A549 (cell line): ENCODE data around the gene UBAC2. TPM values are rescaled to one million over a fixed set of nuclear protein-coding genes. Genes with fewer than 3 reads are reported as not detected.

Experiments used
- ATAC-seq, 2 experiments: fragments of 200-7000 bp in 1 of 2; fragments of >200 bp in 1 of 2; cut with Nextera tagmentation in 1 of 2; cut with Tn5 transposase in 1 of 2; 3 replicates each; pipeline versions ENCODE4 v1.8.0 to v1.9.1; 2018 to 2020; ENCODE audit warnings: mild to moderate bottlenecking in 1 of 2, moderate library complexity in 1 of 2
- CTCF ChIA-PET: fragments of 300-600 bp; sonication (Branson Sonifier 250); formaldehyde crosslinking; extraction: SDS; loops from one replicate; lab custom pipeline; 2021; ENCODE audit warnings: antibody characterized with exemption, inconsistent platforms; lab: Yijun Ruan, JAX
- POLR2A ChIA-PET: fragments of 350-600 bp; formaldehyde crosslinking; extraction: SDS; loops from one replicate; lab custom pipeline; 2021; ENCODE audit warnings: antibody characterized with exemption, inconsistent platforms; lab: Yijun Ruan, JAX
- DNase-seq, 2 experiments: peaks; one replicate each; pipeline versions ENCODE4 v3.0.0 to v3.0.0-alpha.2; 2011 to 2016; ENCODE audit warnings: low read depth in 1 of 2, low spot score in 1 of 2
- FAIRE-seq: peaks from 2 replicates; lab custom pipeline; 2011; peaks lifted over from hg19 to GRCh38; lab: Jason Lieb, UNC
- H3K27ac ChIP-seq, 2 experiments: fragments of >200 bp; sonication (Bioruptor Twin); formaldehyde crosslinking; 3 replicates each; pipeline ENCODE4 v1.5.1; 2016 to 2017
- H3K4me1 ChIP-seq: fragments of >200 bp; sonication (Bioruptor Twin); formaldehyde crosslinking; 3 replicates; pipeline ENCODE4 v1.6.1; 2016
- H3K4me2 ChIP-seq: fragments of >200 bp; sonication (Bioruptor Twin); formaldehyde crosslinking; 3 replicates; pipeline ENCODE4 v1.6.1; 2016
- H3K4me3 ChIP-seq: fragments of >200 bp; sonication (Bioruptor Twin); formaldehyde crosslinking; 3 replicates; pipeline ENCODE4 v1.5.1; 2016
- H3K9me3 ChIP-seq: fragments of >200 bp; sonication (Bioruptor Twin); formaldehyde crosslinking; 3 replicates; pipeline ENCODE4 v1.6.1; 2016
- CBX8 ChIP-seq: fragments of 200-600 bp; sonication (generic); IDR thresholded peaks from 2 replicates; pipeline ENCODE4 v1.6.1; 2016
- CEBPB ChIP-seq, 2 experiments: fragments of >200 bp in 1 of 2; sonication (Bioruptor Twin) in 1 of 2; formaldehyde crosslinking in 1 of 2; IDR thresholded peaks; 2 replicates each; pipeline ENCODE4 v1.6.1; 2012 to 2016
- CHD2 ChIP-seq: fragments of 150-350 bp; IDR thresholded peaks from 2 replicates; pipeline ENCODE4 v1.6.1; 2014; ENCODE audit warnings: low read length; ENCODE audit not compliant: partially characterized antibody
- ESRRA ChIP-seq: fragments of 150-350 bp; IDR thresholded peaks from 2 replicates; pipeline ENCODE4 v1.6.1; 2014; ENCODE audit warnings: mild to moderate bottlenecking, low read length, borderline replicate concordance
- FOSB ChIP-seq: fragments of 250-450 bp; sonication (Bioruptor Pico); IDR thresholded peaks from 2 replicates; pipeline ENCODE4 v1.5.0; 2020; ENCODE audit warnings: mild to moderate bottlenecking, moderate library complexity
- FOSL2 ChIP-seq, 2 experiments: fragments of 450-650 bp in 1 of 2; fragments of >200 bp in 1 of 2; sonication (Bioruptor Twin) in 1 of 2; formaldehyde crosslinking; IDR thresholded peaks; 2 replicates each; pipeline versions ENCODE4 v1.5.0 to v1.6.1; 2016 to 2020; ENCODE audit warnings: mild to moderate bottlenecking in 1 of 2, moderate library complexity in 1 of 2
- FOXS1 ChIP-seq: fragments of 250-450 bp; sonication (Bioruptor Pico); IDR thresholded peaks from 2 replicates; pipeline ENCODE4 v1.5.0; 2020; ENCODE audit warnings: mild to moderate bottlenecking, moderate library complexity
- GATA3 ChIP-seq: IDR thresholded peaks from 2 replicates; pipeline ENCODE4 v1.6.1; 2012; ENCODE audit warnings: borderline replicate concordance
- HDAC2 ChIP-seq: fragments of 200-600 bp; sonication (generic); IDR thresholded peaks from 2 replicates; pipeline ENCODE4 v1.6.1; 2016
- HOXB13 ChIP-seq: fragments of 250-450 bp; sonication (Bioruptor Pico); IDR thresholded peaks from 2 replicates; pipeline ENCODE4 v1.5.0; 2020; ENCODE audit warnings: low read depth, mild to moderate bottlenecking, moderate library complexity
- HOXB5 ChIP-seq: fragments of 250-450 bp; sonication (Bioruptor Pico); IDR thresholded peaks from 2 replicates; pipeline ENCODE4 v1.5.0; 2020; ENCODE audit warnings: mild to moderate bottlenecking, moderate library complexity
- JUN ChIP-seq, 2 experiments: fragments of >200 bp; sonication (Bioruptor Twin); formaldehyde crosslinking; IDR thresholded peaks; 2 replicates in 1 of 2; 3 replicates in 1 of 2; pipeline ENCODE4 v1.6.1; 2016 to 2017
- MAZ ChIP-seq: fragments of 150-350 bp; IDR thresholded peaks from 2 replicates; pipeline ENCODE4 v1.6.1; 2014; ENCODE audit warnings: antibody characterized with exemption, low read depth, low read length, borderline replicate concordance
- NPAS2 ChIP-seq: fragments of 250-450 bp; sonication (Bioruptor Pico); IDR thresholded peaks from 2 replicates; pipeline ENCODE4 v1.8.0; 2022; ENCODE audit warnings: mild to moderate bottlenecking, moderate library complexity, borderline replicate concordance
- PHF8 ChIP-seq: fragments of 200-600 bp; sonication (generic); IDR thresholded peaks from 2 replicates; pipeline ENCODE4 v1.6.1; 2016; ENCODE audit warnings: low read depth, mild to moderate bottlenecking, antibody characterized with exemption, moderate library complexity, borderline replicate concordance
- RCOR1 ChIP-seq: fragments of 150-350 bp; IDR thresholded peaks from 2 replicates; pipeline ENCODE4 v1.6.1; 2014; ENCODE audit warnings: antibody characterized with exemption, low read length, low read depth
- REST ChIP-seq: fragments of 200-600 bp; sonication (generic); IDR thresholded peaks from 2 replicates; pipeline ENCODE4 v1.6.1; 2016; ENCODE audit warnings: antibody characterized with exemption, mild to moderate bottlenecking, moderate library complexity
- RNF2 ChIP-seq: fragments of 200-600 bp; sonication (generic); IDR thresholded peaks from 2 replicates; pipeline ENCODE4 v1.6.1; 2016; ENCODE audit warnings: low read depth, mild to moderate bottlenecking, antibody characterized with exemption, moderate library complexity, borderline replicate concordance
- TFCP2L1 ChIP-seq: fragments of 250-450 bp; sonication (Bioruptor Pico); IDR thresholded peaks from 2 replicates; pipeline ENCODE4 v1.5.0; 2021; ENCODE audit warnings: mild to moderate bottlenecking
- TP53 ChIP-seq: fragments of 250-450 bp; sonication (Bioruptor Pico); IDR thresholded peaks from 2 replicates; pipeline ENCODE4 v1.5.0; 2021; ENCODE audit warnings: mild to moderate bottlenecking, moderate library complexity
- ZC3H11A ChIP-seq: fragments of 450-650 bp; IDR thresholded peaks from 2 replicates; pipeline ENCODE4 v1.6.1; 2014; ENCODE audit warnings: antibody characterized with exemption, mild to moderate bottlenecking
- ZFP36 ChIP-seq: fragments of 450-650 bp; IDR thresholded peaks from 2 replicates; pipeline ENCODE4 v1.6.1; 2014; ENCODE audit warnings: borderline replicate concordance; ENCODE audit not compliant: partially characterized antibody
- ZNF302 ChIP-seq: fragments of 250-450 bp; sonication (Bioruptor Pico); IDR thresholded peaks from 2 replicates; pipeline ENCODE4 v1.9.0; 2021; ENCODE audit warnings: inconsistent platforms, mild to moderate bottlenecking, moderate library complexity
- WGBS: methylation state at CpG from one replicate; pipeline ENCODE4 v1.1.6; 2017; ENCODE audit errors: missing lambda C conversion rate; 5-methylcytosine and 5-hydroxymethylcytosine counted together
- polyA plus RNA-seq, 4 experiments: library from polyadenylated mRNA; depleted of rRNA in 3 of 4; stranded (reverse); fragments of >200 nt; fragmentation: RNase III in 1 of 4; extraction: RNeasy Plus Mini Kit Qiagen cat#74134 plus additional on column Dnase treatment in 1 of 4; gene quantifications; 2 replicates in 3 of 4; 3 replicates in 1 of 4; pipeline ENCODE4 v1.2.3, GENCODE V29; 2011 to 2017
- TF ChIP-seq, protein P1 (sequence below): fragments of >200 bp; sonication (Bioruptor Twin); formaldehyde crosslinking; IDR thresholded peaks from 2 replicates; pipeline ENCODE4 v1.6.1; 2016
- TF ChIP-seq, protein P2 (sequence below): fragments of 150-350 bp; IDR thresholded peaks from 2 replicates; pipeline ENCODE4 v1.6.1; 2014; ENCODE audit warnings: low read depth, mild to moderate bottlenecking, low read length

UBAC2 gene
- polyA plus RNA-seq, 2 of the 4 experiments (the other 2 are of a cell fraction), result 61.6 to 103 TPM

DNA sequence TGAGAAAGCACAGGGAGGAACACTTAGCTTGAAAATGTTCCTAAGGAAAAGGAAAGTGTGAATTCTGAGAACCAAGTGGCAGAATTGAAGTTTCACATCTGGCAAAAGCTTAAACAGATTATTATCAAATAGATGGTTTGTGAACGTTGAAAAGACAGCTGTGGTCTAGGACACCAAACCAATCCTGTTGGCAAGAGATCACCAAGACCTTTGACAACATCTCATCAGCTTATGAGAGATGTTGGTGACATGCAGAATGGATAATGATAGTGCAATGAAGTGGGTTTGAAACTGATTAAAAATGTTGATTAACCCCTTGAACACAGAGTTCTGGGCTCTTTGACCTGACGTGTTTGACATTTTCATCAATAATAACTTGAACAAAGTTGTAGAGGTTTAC is 181.1 kb downstream of the UBAC2 start:
- WGBS, result 97% methylated on average over 2 of the region's 2 CpGs
- FAIRE-seq (no peak), ATAC-seq (no peak), DNase-seq (no peak)
- H3K4me3 ChIP-seq, result no peak overlapping the region
- H3K9me3 ChIP-seq, result no peaks in the 10 kb centered on the region
- no peak for TF ChIP-seq HOXB5 (CRISPR knock-in tag)
- TF ChIP-seq CBX8, result no peak
- no peak for TF ChIP-seq HOXB13 (CRISPR knock-in tag)
- ChIA-PET POLR2A (no interaction called here), CTCF (interaction anchor here (0.6 to 1.5 kb wide), 3 partner anchors 8 to 61 kb away, joined by 3 to 5 read pairs (median 3); no protein-coding TSS in a partner anchor)
- no peak overlapping the region for H3K4me2 ChIP-seq
- no peaks in the 10 kb centered on the region for H3K4me1 ChIP-seq
- no peak overlapping the region for H3K27ac ChIP-seq

GRCh38 chr13:99382428-99383133 is 181.9 kb downstream of the UBAC2 start:
- TF ChIP-seq FOXS1 (no peak), TP53 (CRISPR knock-in tag) (no peak), RNF2 (no peak), ZC3H11A (no peak), JUN (IDR thresholded peaks at IDR 0.05) (no peak), CHD2 (no peak), HOXB13 (CRISPR knock-in tag) (no peak), FOSB (no peak), ESRRA (no peak), FOSL2 (IDR thresholded peaks at IDR 0.05) (no peak), FOSL2 (CRISPR knock-in tag; IDR thresholded peaks at IDR 0.05) (no peak), CEBPB (IDR thresholded peaks at IDR 0.05) (no peak), PHF8 (no peak)
- TF ChIP-seq, protein P1, sequence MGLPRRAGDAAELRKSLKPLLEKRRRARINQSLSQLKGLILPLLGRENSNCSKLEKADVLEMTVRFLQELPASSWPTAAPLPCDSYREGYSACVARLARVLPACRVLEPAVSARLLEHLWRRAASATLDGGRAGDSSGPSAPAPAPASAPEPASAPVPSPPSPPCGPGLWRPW, result no peak
- TF ChIP-seq, protein P2, sequence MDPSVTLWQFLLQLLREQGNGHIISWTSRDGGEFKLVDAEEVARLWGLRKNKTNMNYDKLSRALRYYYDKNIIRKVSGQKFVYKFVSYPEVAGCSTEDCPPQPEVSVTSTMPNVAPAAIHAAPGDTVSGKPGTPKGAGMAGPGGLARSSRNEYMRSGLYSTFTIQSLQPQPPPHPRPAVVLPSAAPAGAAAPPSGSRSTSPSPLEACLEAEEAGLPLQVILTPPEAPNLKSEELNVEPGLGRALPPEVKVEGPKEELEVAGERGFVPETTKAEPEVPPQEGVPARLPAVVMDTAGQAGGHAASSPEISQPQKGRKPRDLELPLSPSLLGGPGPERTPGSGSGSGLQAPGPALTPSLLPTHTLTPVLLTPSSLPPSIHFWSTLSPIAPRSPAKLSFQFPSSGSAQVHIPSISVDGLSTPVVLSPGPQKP, result no peak
- FAIRE-seq, result no peak
- Histone ChIP-seq H3K4me2 (no peak overlapping the region), H3K4me3 (no peak overlapping the region), H3K4me1 (no peaks in the 10 kb centered on the region), H3K27ac (no peak overlapping the region), H3K9me3 (no peaks in the 10 kb centered on the region)
- 87% methylated on average over 8 of the region's 9 CpGs for WGBS
- CTCF ChIA-PET, result interaction anchor here (0.6 to 1.5 kb wide), 5 partner anchors 8 to 61 kb away, joined by 3 to 5 read pairs (median 3); no protein-coding TSS in a partner anchor
- DNase-seq, result no peak
- ATAC-seq, result no peak
- POLR2A ChIA-PET, result no interaction called here

GRCh38 chr13:99383511-99383921 is 182.9 kb downstream of the UBAC2 start:
- no peak overlapping the region for H3K4me2 ChIP-seq
- no peaks in the 10 kb centered on the region for H3K4me1 ChIP-seq
- DNase-seq (no peak), ATAC-seq (no peak), FAIRE-seq (no peak)
- H3K27ac ChIP-seq, result no peak overlapping the region
- CTCF ChIA-PET, result interaction anchor here (0.6 to 1.3 kb wide), 3 partner anchors 10 to 53 kb away, joined by 3 to 5 read pairs (median 3); no protein-coding TSS in a partner anchor
- TF ChIP-seq HDAC2 (no peak), JUN (IDR thresholded peaks at IDR 0.05) (no peak), ZNF302 (CRISPR knock-in tag) (no peak), GATA3 (no peak), ESRRA (no peak)
- TF ChIP-seq, all 56 proteins: peak for 0
- POLR2A ChIA-PET, result no interaction called here
- WGBS, result 100% methylated on average over 3 of the region's 11 CpGs
- Histone ChIP-seq H3K9me3 (no peaks in the 10 kb centered on the region), H3K4me3 (no peak overlapping the region)

GRCh38 chr13:99383946-99384345 is 183.3 kb downstream of the UBAC2 start:
- Histone ChIP-seq H3K4me3 (no peak overlapping the region), H3K4me1 (no peaks in the 10 kb centered on the region), H3K27ac (no peak overlapping the region), H3K9me3 (no peaks in the 10 kb centered on the region), H3K4me2 (no peak overlapping the region)
- no peak for TF ChIP-seq RNF2
- no peak for TF ChIP-seq RCOR1
- no peak for TF ChIP-seq HOXB5 (CRISPR knock-in tag)
- TF ChIP-seq MAZ, result no peak
- TF ChIP-seq ZFP36, result no peak
- TF ChIP-seq TFCP2L1, result no peak
- no peak for TF ChIP-seq NPAS2 (CRISPR knock-in tag)
- no peak for TF ChIP-seq REST
- DNase-seq (no peak), ATAC-seq (no peak), FAIRE-seq (no peak)
- 98% methylated on average over 5 of the region's 5 CpGs for WGBS
- ChIA-PET POLR2A (no interaction called here), CTCF (no interaction called here)
